ENCODE data around the gene TARS3. TPM values are rescaled to one million over a fixed set of nuclear protein-coding genes. Genes with fewer than 3 reads are reported as not detected.

The TARS3 gene
- total and polyA plus RNA-seq, 2 donors (not counting 1 experiment from before 2014, with no cell fraction given) = 9.7 to 27.0 TPM

- no peak overlapping the region for H3K4me3 ChIP-seq (ENCODE audit: control extremely low read depth in 1 of 5, extremely low read depth in 1 of 5, insufficient read depth in 1 of 5, low read depth in 2 of 5, low read length in 4 of 5)
- intact Hi-C loops (cut with micrococcal nuclease) = no loop called here
- no peak overlapping the region for H3K9ac ChIP-seq (ENCODE audit: low read length)
- no peak overlapping the region for H3K27ac ChIP-seq (ENCODE audit: low read length in 2 of 2)
- Mint-ChIP-seq H3K27ac (no peak overlapping the region), H3K4me3 (no peak overlapping the region), H3K4me1 (no peaks in the 10 kb centered on the region), H3K27me3 (no peaks in the 10 kb centered on the region), H3K9me3 (ENCODE audit: insufficient read depth) (no peaks in the 10 kb centered on the region)
- no peaks in the 10 kb centered on the region for H4K20me1 ChIP-seq (ENCODE audit: control insufficient read depth, insufficient read depth, low read length, poor library complexity, severe bottlenecking)
- DNase-seq = no peak
- no peaks in the 10 kb centered on the region for H3K36me3 ChIP-seq (replicated peaks in 1 of 2; ENCODE audit: control extremely low read depth in 1 of 2, control insufficient read depth in 1 of 2, extremely low read depth in 1 of 2, insufficient read depth in 2 of 2, low read length in 1 of 2)
- H2AFZ ChIP-seq (ENCODE audit: insufficient read depth, low read depth, low read length, poor library complexity, severe bottlenecking) = no peak overlapping the region
- no peak for ATAC-seq (ENCODE audit: low read depth)
- TF ChIP-seq CTCF (IDR thresholded peaks at IDR 0.05) (no peak), EZH2 (IDR thresholded peaks at IDR 0.05; ENCODE audit: borderline replicate concordance, insufficient read depth, low read depth, low read length, poor library complexity, severe bottlenecking) (no peak)
- 91% methylated on average over 15 of the region's 15 CpGs for WGBS (ENCODE audit: insufficient coverage)
- no peaks in the 10 kb centered on the region for H3K27me3 ChIP-seq (replicated peaks in 1 of 4; ENCODE audit: control extremely low read depth in 1 of 4, control insufficient read depth in 3 of 4, insufficient read depth in 4 of 4, low read length in 3 of 4)
- H3K4me1 ChIP-seq (ENCODE audit: control insufficient read depth in 2 of 2, insufficient read depth in 2 of 2, low read length in 2 of 2) = no peaks in the 10 kb centered on the region
- H3K79me2 ChIP-seq (ENCODE audit: control insufficient read depth, insufficient read depth, low read length) = no peaks in the 10 kb centered on the region
- ChIA-PET CTCF (no interaction called here), POLR2A (no interaction called here)
- H3K9me3 ChIP-seq (ENCODE audit: control extremely low read depth in 1 of 3, control insufficient read depth in 2 of 3, insufficient read depth in 1 of 3, low read length in 2 of 3) = no peaks in the 10 kb centered on the region
- H3K4me2 ChIP-seq (replicated peaks; ENCODE audit: low read depth, low read length, poor library complexity, severe bottlenecking) = no peak overlapping the region
These were observed 113.3 kb downstream of the TARS3 start for GRCh38 chr15:101611007-101611406.

- Histone ChIP-seq H3K36me3 (replicated peaks in 1 of 2; ENCODE audit: control extremely low read depth in 1 of 2, control insufficient read depth in 1 of 2, extremely low read depth in 1 of 2, insufficient read depth in 2 of 2, low read length in 1 of 2) (no peaks in the 10 kb centered on the region), H4K20me1 (ENCODE audit: control insufficient read depth, insufficient read depth, low read length, poor library complexity, severe bottlenecking) (no peaks in the 10 kb centered on the region), H3K4me2 (replicated peaks; ENCODE audit: low read depth, low read length, poor library complexity, severe bottlenecking) (no peak overlapping the region), H3K79me2 (ENCODE audit: control insufficient read depth, insufficient read depth, low read length) (no peaks in the 10 kb centered on the region), H3K27ac (ENCODE audit: low read length in 2 of 2) (no peak overlapping the region), H3K9me3 (ENCODE audit: control extremely low read depth in 1 of 3, control insufficient read depth in 2 of 3, insufficient read depth in 1 of 3, low read length in 2 of 3) (no peaks in the 10 kb centered on the region), H3K4me3 (ENCODE audit: control extremely low read depth in 1 of 5, extremely low read depth in 1 of 5, insufficient read depth in 1 of 5, low read depth in 2 of 5, low read length in 4 of 5) (no peak overlapping the region), H3K4me1 (ENCODE audit: control insufficient read depth in 2 of 2, insufficient read depth in 2 of 2, low read length in 2 of 2) (no peaks in the 10 kb centered on the region), H2AFZ (ENCODE audit: insufficient read depth, low read depth, low read length, poor library complexity, severe bottlenecking) (no peak overlapping the region), H3K27me3 (replicated peaks in 1 of 4; ENCODE audit: control extremely low read depth in 1 of 4, control insufficient read depth in 3 of 4, insufficient read depth in 4 of 4, low read length in 3 of 4) (no peaks in the 10 kb centered on the region), H3K9ac (ENCODE audit: low read length) (no peak overlapping the region)
- Mint-ChIP-seq H3K4me3 (no peak overlapping the region), H3K27me3 (no peaks in the 10 kb centered on the region), H3K27ac (no peak overlapping the region), H3K4me1 (no peaks in the 10 kb centered on the region), H3K9me3 (ENCODE audit: insufficient read depth) (no peaks in the 10 kb centered on the region)
- CTCF ChIA-PET = no interaction called here
- TF ChIP-seq CTCF (IDR thresholded peaks at IDR 0.05) = no peak
- TF ChIP-seq EZH2 (IDR thresholded peaks at IDR 0.05; ENCODE audit: borderline replicate concordance, insufficient read depth, low read depth, low read length, poor library complexity, severe bottlenecking) = no peak
- WGBS (ENCODE audit: insufficient coverage) = 96% methylated on average over 8 of the region's 8 CpGs
- no peak for DNase-seq
- intact Hi-C loops (cut with micrococcal nuclease) = no loop called here
- POLR2A ChIA-PET = no interaction called here
- no peak for ATAC-seq (ENCODE audit: low read depth)
These were observed 113.7 kb downstream of the TARS3 start for GRCh38 chr15:101610611-101611000.
